Osteoblast (primary cell): ENCODE measurements around the gene FNBP1. TPM values are rescaled to one million over a fixed set of nuclear protein-coding genes. Genes with fewer than 3 reads are reported as not detected.

Experiments
- DNase-seq: peaks from one replicate; pipeline ENCODE4 v3.0.0; 2011; ENCODE audit warnings: low spot score, mixed read lengths; ENCODE audit not compliant: insufficient read length; ENCODE audit errors: missing footprints
- H2AFZ ChIP-seq: 2 replicates; pipeline ENCODE4 v1.6.0; 2011; ENCODE audit warnings: mild to moderate bottlenecking, low read length
- H3K27ac ChIP-seq: 2 replicates; pipeline ENCODE4 v1.5.1; 2011; ENCODE audit warnings: mild to moderate bottlenecking, low read depth, low read length, moderate library complexity
- H3K27me3 ChIP-seq: 2 replicates; pipeline ENCODE4 v1.6.0; 2012; ENCODE audit warnings: mild to moderate bottlenecking, control low read depth, inconsistent platforms, low read length, moderate library complexity; ENCODE audit not compliant: insufficient read depth
- H3K36me3 ChIP-seq: 2 replicates; pipeline ENCODE4 v1.5.1; 2011; ENCODE audit warnings: mild to moderate bottlenecking, low read length, control low read depth, moderate library complexity; ENCODE audit not compliant: insufficient read depth
- H3K4me1 ChIP-seq: 2 replicates; pipeline ENCODE4 v1.5.1; 2011; ENCODE audit warnings: mild to moderate bottlenecking, low read length, control low read depth, moderate library complexity; ENCODE audit not compliant: insufficient read depth
- H3K4me2 ChIP-seq: 2 replicates; pipeline ENCODE4 v1.6.0; 2011; ENCODE audit warnings: mild to moderate bottlenecking, low read length; ENCODE audit not compliant: insufficient read depth
- H3K4me3 ChIP-seq: fragments of 200-600 bp; sonication (generic); 3 replicates; pipeline ENCODE4 v1.5.1; 2012; ENCODE audit warnings: mild to moderate bottlenecking, low read length, inconsistent platforms; ENCODE audit not compliant: insufficient read depth
- H3K79me2 ChIP-seq: 2 replicates; pipeline ENCODE4 v1.6.0; 2012; ENCODE audit warnings: mild to moderate bottlenecking, low read length, control low read depth, inconsistent platforms; ENCODE audit not compliant: insufficient read depth
- H3K9me3 ChIP-seq: 2 replicates; pipeline ENCODE4 v1.5.1; 2011; ENCODE audit warnings: low read depth, low read length, control low read depth
- H4K20me1 ChIP-seq: 2 replicates; pipeline ENCODE4 v1.6.0; 2012; ENCODE audit warnings: mild to moderate bottlenecking, low read length, control low read depth; ENCODE audit not compliant: insufficient read depth
- total RNA-seq: library from RNA; depleted of rRNA; stranded (reverse); fragments of >200 nt; gene quantifications from 2 replicates; pipeline ENCODE4 v1.2.3, GENCODE V29; 2012
- TF ChIP-seq, protein P1 (sequence below): IDR thresholded peaks from 2 replicates; pipeline ENCODE4 v1.5.1; 2011; ENCODE audit warnings: mild to moderate bottlenecking, low read depth, low read length, moderate library complexity; ENCODE audit errors: extremely low read depth

The FNBP1 gene
- total RNA-seq, 1 donor, result 31.8 TPM

DNA sequence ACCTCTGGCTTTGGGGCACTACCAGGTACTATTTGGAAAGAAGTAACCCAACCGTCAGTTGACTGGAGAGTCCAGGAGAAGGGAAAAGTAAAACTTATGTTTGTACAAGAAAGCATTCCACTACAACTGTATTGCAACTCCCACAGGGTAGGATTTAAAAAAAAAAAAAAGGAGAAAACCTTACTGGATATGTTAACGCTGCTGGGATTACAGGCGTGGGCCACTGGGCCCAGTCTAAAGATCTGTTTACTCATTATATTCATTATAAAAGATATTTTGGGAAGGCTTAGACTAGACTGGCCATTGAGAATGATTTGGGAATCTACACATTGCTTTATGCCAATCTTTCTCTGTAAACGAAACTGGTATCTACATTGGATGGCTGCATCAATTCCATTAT lies 121.1 kb downstream of the FNBP1 start:
- Histone ChIP-seq H3K4me3 (no peak overlapping the region), H3K27me3 (no peaks in the 10 kb centered on the region), H3K4me1 (no peaks in the 10 kb centered on the region), H3K36me3 (peaks cover 23% of the 10 kb centered on the region), H3K79me2 (no peaks in the 10 kb centered on the region), H3K27ac (no peak overlapping the region), H3K4me2 (no peak overlapping the region), H4K20me1 (no peaks in the 10 kb centered on the region), H3K9me3 (no peaks in the 10 kb centered on the region), H2AFZ (no peak overlapping the region)
- DNase-seq, result no peak
- TF ChIP-seq, protein P1, sequence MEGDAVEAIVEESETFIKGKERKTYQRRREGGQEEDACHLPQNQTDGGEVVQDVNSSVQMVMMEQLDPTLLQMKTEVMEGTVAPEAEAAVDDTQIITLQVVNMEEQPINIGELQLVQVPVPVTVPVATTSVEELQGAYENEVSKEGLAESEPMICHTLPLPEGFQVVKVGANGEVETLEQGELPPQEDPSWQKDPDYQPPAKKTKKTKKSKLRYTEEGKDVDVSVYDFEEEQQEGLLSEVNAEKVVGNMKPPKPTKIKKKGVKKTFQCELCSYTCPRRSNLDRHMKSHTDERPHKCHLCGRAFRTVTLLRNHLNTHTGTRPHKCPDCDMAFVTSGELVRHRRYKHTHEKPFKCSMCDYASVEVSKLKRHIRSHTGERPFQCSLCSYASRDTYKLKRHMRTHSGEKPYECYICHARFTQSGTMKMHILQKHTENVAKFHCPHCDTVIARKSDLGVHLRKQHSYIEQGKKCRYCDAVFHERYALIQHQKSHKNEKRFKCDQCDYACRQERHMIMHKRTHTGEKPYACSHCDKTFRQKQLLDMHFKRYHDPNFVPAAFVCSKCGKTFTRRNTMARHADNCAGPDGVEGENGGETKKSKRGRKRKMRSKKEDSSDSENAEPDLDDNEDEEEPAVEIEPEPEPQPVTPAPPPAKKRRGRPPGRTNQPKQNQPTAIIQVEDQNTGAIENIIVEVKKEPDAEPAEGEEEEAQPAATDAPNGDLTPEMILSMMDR, result no peak

DNA sequence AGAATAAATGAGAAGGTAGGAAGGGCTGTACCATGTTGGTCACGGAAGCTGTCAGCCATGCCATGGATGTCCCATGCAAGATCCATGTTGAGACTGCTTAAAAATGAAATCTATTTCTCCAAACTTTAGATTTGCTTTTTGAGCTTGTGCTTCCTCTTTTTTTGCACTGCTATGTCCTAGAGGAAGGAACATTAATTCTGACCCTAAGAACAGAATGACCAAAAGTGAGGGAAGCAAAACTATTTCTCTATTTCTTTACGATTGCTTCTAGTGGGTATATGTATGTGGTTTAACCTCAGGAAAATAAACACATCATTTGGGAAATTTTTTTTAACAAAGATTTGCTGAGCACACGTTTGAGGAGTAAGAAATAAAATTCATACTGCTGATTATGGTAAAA lies 123.1 kb downstream of the FNBP1 start:
- Histone ChIP-seq H3K4me1 (no peaks in the 10 kb centered on the region), H3K27ac (no peak overlapping the region), H3K9me3 (no peaks in the 10 kb centered on the region), H3K79me2 (no peaks in the 10 kb centered on the region), H3K27me3 (no peaks in the 10 kb centered on the region), H4K20me1 (no peaks in the 10 kb centered on the region), H3K36me3 (peaks cover 12% of the 10 kb centered on the region), H3K4me3 (no peak overlapping the region), H2AFZ (no peak overlapping the region), H3K4me2 (no peak overlapping the region)
- no peak for DNase-seq
- TF ChIP-seq, protein P1, result no peak

DNA sequence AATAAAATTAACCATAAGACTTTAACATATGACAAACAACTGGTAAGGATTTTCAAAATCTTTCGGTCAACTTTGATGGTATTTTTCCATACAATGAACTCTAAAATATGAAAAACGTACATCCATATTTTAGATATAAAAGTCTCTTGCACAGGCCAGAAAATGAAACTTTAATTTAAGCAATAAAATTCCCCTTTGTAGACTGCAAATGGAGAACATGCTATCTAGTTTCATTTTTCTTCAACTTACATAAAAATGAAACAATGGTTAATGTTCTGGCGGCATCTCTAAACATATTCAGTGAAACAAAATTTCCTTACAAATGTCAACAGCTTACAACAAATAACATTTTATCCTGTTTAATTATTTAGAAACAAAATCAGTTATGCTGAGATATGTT lies 123.7 kb downstream of the FNBP1 start:
- Histone ChIP-seq H3K36me3 (peaks cover 6% of the 10 kb centered on the region), H3K4me1 (no peaks in the 10 kb centered on the region), H3K79me2 (no peaks in the 10 kb centered on the region), H3K27ac (no peak overlapping the region), H3K9me3 (no peaks in the 10 kb centered on the region), H3K27me3 (no peaks in the 10 kb centered on the region), H2AFZ (no peak overlapping the region), H3K4me3 (no peak overlapping the region), H4K20me1 (no peaks in the 10 kb centered on the region), H3K4me2 (no peak overlapping the region)
- no peak for DNase-seq
- TF ChIP-seq, protein P1, result no peak

- Histone ChIP-seq H3K4me3 (no peak overlapping the region), H3K27ac (no peak overlapping the region), H3K79me2 (no peaks in the 10 kb centered on the region), H3K36me3 (peaks cover 4% of the 10 kb centered on the region), H3K4me1 (no peaks in the 10 kb centered on the region), H3K4me2 (no peak overlapping the region), H3K9me3 (no peaks in the 10 kb centered on the region), H3K27me3 (no peaks in the 10 kb centered on the region), H4K20me1 (no peaks in the 10 kb centered on the region), H2AFZ (no peak overlapping the region)
- no peak for DNase-seq
- TF ChIP-seq, protein P1, result no peak
These were observed 124.6 kb downstream of the FNBP1 start for GRCh38 chr9:129918296-129918950.
